Activated CD4-positive, alpha-beta memory T cell treated with anti-CD3 and anti-CD28 coated beads for 36 hours (primary cell): ENCODE measurements around the gene PGP. TPM values are rescaled to one million over a fixed set of nuclear protein-coding genes. Genes with fewer than 3 reads are reported as not detected.

Experiments used
- CTCF ChIA-PET: fragments of 350-600 bp; sonication (Branson Sonifier 250); formaldehyde crosslinking; loops from one replicate; lab custom pipeline; 2021; ENCODE audit warnings: antibody characterized with exemption, inconsistent platforms; lab: Charles Lee
- POLR2A ChIA-PET: fragments of 350-600 bp; sonication (Branson Sonifier 250); formaldehyde crosslinking; loops from one replicate; lab custom pipeline; 2021; ENCODE audit warnings: antibody characterized with exemption; lab: Charles Lee
- DNase-seq: peaks from one replicate; pipeline ENCODE4 v3.0.0-alpha.2; 2020
- H3K27ac Mint-ChIP-seq: one replicate; pipeline ENCODE4 v1.8.0; 2021; ENCODE audit warnings: mixed read lengths
- H3K27me3 Mint-ChIP-seq: one replicate; pipeline ENCODE4 v1.8.0; 2021; ENCODE audit warnings: mixed read lengths
- H3K36me3 Mint-ChIP-seq: one replicate; pipeline ENCODE4 v1.8.0; 2021; ENCODE audit warnings: mixed read lengths
- H3K4me1 Mint-ChIP-seq: one replicate; pipeline ENCODE4 v1.8.0; 2021; ENCODE audit warnings: low read depth, mixed read lengths
- H3K4me3 Mint-ChIP-seq: one replicate; pipeline ENCODE4 v1.8.0; 2021; ENCODE audit warnings: mild to moderate bottlenecking, mixed read lengths
- H3K9me3 Mint-ChIP-seq: one replicate; pipeline ENCODE4 v1.8.0; 2021; ENCODE audit warnings: mixed read lengths
- intact Hi-C: fragments of 100-400 bp; cut with micrococcal nuclease; formaldehyde crosslinking; loops from one replicate; pipeline ENCODE4 v1.15.1; 2023
- total RNA-seq, 2 experiments: library from RNA; stranded (reverse); gene quantifications; one replicate each; pipeline ENCODE4 v1.2.3, GENCODE V29; 2021

Gene PGP
- total RNA-seq, 2 experiments from 2014 or later, result 19.3 to 19.5 TPM

DNA sequence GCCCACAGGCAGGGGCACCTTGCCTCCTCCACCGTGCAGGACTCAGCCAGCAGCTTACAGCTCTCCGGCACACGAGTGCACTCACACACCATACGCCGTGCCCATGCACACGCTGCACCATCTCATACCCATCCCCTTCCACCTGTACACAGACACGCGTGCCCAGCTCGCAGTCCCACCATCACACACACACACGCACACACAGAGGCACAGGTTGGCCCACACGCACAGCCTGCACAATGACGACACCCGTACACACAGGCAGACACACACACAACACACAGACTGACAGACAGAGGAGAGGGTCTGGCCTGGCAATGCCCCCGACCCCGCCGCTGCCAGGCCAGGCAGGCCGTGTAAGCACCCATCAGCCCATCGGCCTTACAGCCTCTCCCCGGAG, 30.3 kb downstream of the PGP start:
- Mint-ChIP-seq H3K4me1 (no peaks in the 10 kb centered on the region), H3K27ac (no peak overlapping the region), H3K4me3 (no peak overlapping the region), H3K9me3 (no peaks in the 10 kb centered on the region), H3K27me3 (no peaks in the 10 kb centered on the region), H3K36me3 (no peaks in the 10 kb centered on the region)
- ChIA-PET POLR2A (no interaction called here), CTCF (no interaction called here)
- intact Hi-C loops, result no loop called here
- DNase-seq, result no peak

DNA sequence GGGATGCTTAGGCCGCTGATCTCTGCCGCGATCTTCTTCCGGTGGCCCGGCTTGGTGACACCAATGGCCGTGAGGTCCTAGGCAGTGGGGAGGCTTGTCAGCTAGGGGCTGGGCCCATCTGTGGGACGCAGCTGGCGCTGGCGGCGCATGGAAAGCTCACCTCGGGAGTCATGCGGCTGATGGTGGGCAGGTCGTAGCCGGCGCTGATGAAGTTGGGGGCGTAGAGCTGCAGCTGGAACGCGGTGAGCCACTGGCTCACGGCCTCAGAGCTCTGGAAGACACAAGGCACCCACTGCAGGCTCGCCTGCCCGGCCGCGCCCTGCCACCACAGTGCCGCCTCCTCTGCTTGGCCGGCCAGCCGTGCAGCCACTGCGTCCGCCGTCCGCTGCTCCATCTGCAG, 31.0 kb downstream of the PGP start:
- Mint-ChIP-seq H3K9me3 (no peaks in the 10 kb centered on the region), H3K4me1 (no peaks in the 10 kb centered on the region), H3K36me3 (no peaks in the 10 kb centered on the region), H3K27me3 (no peaks in the 10 kb centered on the region), H3K27ac (no peak overlapping the region), H3K4me3 (no peak overlapping the region)
- ChIA-PET POLR2A (no interaction called here), CTCF (no interaction called here)
- no peak for DNase-seq
- intact Hi-C loops, result no loop called here

DNA sequence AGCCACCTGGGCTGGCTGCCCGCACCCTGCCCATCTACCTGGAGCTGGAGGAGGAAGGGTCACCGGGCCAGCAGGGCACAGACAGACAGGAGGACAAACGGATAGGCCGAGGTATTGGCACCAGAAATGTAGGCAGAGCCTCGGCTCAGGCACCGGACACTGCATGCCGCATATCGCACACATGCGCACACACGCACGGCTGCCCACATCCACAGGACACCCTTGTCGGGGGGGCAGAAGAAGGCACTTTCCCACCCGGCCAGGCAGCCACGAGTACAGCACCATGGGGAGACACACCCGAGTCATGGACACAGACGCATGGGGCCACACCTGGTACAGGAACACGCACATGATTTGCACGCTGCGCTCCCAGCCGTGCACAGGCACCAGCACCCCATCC, 32.7 kb downstream of the PGP start:
- DNase-seq, result no peak
- Mint-ChIP-seq H3K4me3 (no peak overlapping the region), H3K4me1 (no peaks in the 10 kb centered on the region), H3K36me3 (peaks cover 3% of the 10 kb centered on the region), H3K27me3 (no peaks in the 10 kb centered on the region), H3K27ac (no peak overlapping the region), H3K9me3 (no peaks in the 10 kb centered on the region)
- POLR2A ChIA-PET, result no interaction called here
- CTCF ChIA-PET, result no interaction called here
- intact Hi-C loops, result no loop called here

DNA sequence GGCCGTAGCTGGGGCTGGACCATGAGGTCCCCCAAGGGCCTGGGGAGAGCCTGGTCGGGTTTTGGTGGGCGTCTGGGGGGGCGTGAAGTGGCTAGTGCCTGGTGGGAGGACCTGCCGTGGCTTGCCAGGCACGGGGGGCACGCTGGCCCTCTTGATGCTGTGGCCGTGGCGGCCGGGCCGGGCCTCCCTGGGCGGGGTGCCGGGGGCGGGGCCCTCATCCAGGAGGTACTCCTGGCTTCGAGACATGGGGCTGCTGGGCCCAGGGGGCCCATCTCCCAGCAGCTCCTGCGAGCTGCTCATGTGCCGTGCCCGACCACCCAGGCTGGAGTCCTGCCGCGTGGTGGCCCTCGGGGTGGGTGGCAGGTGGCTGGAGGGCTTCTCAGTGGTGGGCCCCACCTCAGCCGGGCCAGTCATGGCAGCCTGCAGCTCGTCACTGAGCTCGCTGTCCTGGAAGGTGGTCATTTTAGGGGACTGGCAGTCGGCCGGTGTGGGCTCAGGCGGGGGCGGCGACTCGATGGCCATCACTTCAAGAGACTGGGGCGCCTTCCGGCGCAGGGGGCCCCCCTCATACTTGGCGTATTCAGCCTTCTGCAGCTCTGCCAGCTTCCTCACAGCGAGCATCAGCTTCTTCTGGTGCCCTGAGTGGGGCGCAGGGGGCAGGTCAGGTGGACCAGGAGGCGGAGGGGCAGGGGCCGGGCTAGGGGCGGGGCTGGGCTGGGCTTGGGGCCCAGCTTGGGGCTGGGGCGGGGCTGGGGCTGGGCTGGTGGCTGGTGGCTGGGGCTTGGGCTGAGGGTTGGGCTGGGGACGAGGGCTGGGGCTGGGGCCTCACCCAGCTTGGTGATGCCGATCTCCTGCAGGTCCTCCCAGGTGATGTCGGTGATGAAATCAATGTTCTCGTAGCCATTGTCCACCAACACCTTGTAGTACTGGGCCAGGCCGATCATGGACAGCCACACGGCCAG, 33.4 kb downstream of the PGP start:
- no peaks in the 10 kb centered on the region for H3K27me3 Mint-ChIP-seq
- no peak overlapping the region for H3K4me3 Mint-ChIP-seq
- no peak for DNase-seq
- no peaks in the 10 kb centered on the region for H3K9me3 Mint-ChIP-seq
- H3K4me1 Mint-ChIP-seq, result no peaks in the 10 kb centered on the region
- peaks cover 4% of the 10 kb centered on the region for H3K36me3 Mint-ChIP-seq
- ChIA-PET CTCF (no interaction called here), POLR2A (no interaction called here)
- intact Hi-C loops, result no loop called here
- H3K27ac Mint-ChIP-seq, result no peak overlapping the region

DNA sequence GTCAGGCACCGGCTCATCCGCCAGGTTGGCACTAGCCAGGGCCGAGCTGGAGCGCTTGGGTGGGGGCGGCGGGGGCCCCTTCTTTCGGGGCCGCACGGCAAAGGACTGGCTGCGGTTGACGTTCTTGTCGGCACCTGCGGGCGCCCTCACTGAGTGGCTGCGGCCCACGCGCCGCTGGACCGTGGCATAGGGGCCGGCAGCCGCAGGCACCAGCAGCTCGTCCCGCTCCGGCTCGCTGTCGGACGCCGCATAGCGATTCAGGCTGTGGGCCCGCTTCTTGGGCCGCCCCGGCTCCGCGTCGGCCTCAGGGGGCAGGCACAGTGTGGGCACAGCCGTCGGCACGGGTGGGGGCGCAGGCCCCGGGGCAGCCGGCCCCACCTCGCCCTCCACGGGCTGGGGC, 34.2 kb downstream of the PGP start:
- POLR2A ChIA-PET, result no interaction called here
- no peak overlapping the region for H3K4me3 Mint-ChIP-seq
- no peaks in the 10 kb centered on the region for H3K27me3 Mint-ChIP-seq
- DNase-seq, result no peak
- no peaks in the 10 kb centered on the region for H3K4me1 Mint-ChIP-seq
- CTCF ChIA-PET, result no interaction called here
- no peak overlapping the region for H3K27ac Mint-ChIP-seq
- intact Hi-C loops, result no loop called here
- H3K36me3 Mint-ChIP-seq, result peaks cover 9% of the 10 kb centered on the region
- H3K9me3 Mint-ChIP-seq, result no peaks in the 10 kb centered on the region

DNA sequence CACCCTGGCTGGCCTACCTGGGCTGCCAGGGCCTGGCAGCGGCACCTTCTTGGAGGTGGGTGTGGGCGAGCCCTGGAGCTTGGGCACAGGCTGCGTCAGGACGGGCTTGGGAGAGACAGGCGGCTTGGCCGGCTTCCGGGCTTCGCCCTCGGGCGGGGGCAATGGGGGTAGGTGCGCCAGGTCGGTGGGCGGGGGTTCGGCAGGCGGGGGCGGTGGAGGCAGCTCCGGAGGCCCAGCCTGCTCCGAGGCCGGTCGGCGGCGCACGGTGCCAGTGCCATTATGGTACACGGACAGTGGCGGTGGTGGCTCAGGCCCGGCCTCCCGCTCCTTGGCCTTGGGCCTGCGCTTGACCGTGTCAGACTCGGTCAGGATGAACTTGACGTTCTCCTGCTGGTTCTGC, 35.1 kb downstream of the PGP start:
- Mint-ChIP-seq H3K4me3 (no peak overlapping the region), H3K27me3 (no peaks in the 10 kb centered on the region), H3K27ac (no peak overlapping the region), H3K4me1 (no peaks in the 10 kb centered on the region), H3K36me3 (peaks cover 9% of the 10 kb centered on the region), H3K9me3 (no peaks in the 10 kb centered on the region)
- intact Hi-C loops, result no loop called here
- CTCF ChIA-PET, result no interaction called here
- POLR2A ChIA-PET, result no interaction called here
- DNase-seq, result no peak

DNA sequence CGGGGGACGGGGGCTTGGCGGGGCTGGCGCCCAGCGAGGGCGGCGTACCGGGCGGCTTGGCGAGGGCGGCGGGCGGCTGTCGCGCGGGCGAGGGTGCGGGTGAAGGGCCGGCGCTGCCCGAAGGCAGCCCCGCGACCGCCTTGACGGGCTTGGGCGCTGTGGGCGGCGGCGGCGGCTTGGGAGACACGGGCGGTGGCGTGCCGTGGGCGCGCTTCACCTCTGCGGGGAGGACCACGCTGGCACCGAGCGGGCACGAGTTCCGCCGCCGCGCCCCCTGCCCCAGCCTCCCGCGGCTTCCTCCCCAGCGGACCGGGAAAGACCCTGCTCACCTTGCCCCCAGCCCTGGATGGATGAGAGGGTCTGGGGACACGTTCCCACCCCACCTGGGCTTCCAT, 35.5 kb downstream of the PGP start:
- no peak overlapping the region for H3K4me3 Mint-ChIP-seq
- peaks cover 10% of the 10 kb centered on the region for H3K36me3 Mint-ChIP-seq
- H3K4me1 Mint-ChIP-seq, result no peaks in the 10 kb centered on the region
- ChIA-PET POLR2A (no interaction called here), CTCF (no interaction called here)
- H3K27ac Mint-ChIP-seq, result no peak overlapping the region
- DNase-seq, result no peak
- intact Hi-C loops, result no loop called here
- no peaks in the 10 kb centered on the region for H3K27me3 Mint-ChIP-seq
- no peaks in the 10 kb centered on the region for H3K9me3 Mint-ChIP-seq

DNA sequence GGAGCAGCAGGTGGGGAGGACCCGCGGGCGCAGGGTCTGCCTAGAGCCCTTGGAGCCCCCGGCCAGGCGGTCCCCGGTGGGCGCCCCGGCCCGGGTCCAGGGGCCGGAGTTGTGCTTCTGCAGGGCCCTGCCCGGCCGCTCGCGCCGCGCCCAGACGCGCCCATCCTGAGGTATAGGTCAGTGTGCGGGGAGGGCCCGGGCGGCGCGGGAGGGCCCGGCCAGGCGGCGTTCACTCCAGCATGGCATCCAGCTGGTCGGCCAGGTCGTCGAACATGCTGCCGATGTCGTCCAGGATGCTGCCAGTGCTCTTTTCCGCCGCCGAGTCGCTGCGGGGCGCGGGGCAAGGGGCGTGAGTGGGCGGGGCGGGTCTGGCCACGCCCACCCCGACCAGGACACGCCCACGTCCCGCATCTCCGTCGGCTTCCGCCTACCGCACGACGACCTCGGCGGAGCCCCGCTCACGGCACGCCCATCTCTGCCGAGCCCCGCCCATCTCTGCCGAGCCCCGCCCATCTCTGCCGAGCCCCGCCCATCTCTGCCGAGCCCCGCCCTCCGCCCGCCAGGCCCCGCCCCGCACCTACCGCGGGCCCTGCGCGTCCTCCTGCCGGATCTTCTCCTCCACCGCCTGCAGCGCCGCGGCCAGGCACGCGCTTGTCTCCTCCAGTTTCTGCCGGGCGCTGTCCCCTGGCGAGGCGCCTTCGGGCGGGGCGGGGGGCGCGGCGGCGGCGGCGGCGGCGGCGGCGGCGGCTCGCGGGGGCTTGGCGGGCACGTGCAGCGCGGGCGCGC, 36.1 kb downstream of the PGP start:
- no peak overlapping the region for H3K27ac Mint-ChIP-seq
- ChIA-PET POLR2A (no interaction called here), CTCF (no interaction called here)
- H3K9me3 Mint-ChIP-seq, result no peaks in the 10 kb centered on the region
- intact Hi-C loops, result no loop called here
- H3K27me3 Mint-ChIP-seq, result no peaks in the 10 kb centered on the region
- H3K4me3 Mint-ChIP-seq, result no peak overlapping the region
- H3K36me3 Mint-ChIP-seq, result peaks cover 14% of the 10 kb centered on the region
- H3K4me1 Mint-ChIP-seq, result no peaks in the 10 kb centered on the region
- DNase-seq, result peak; percentile 52

DNA sequence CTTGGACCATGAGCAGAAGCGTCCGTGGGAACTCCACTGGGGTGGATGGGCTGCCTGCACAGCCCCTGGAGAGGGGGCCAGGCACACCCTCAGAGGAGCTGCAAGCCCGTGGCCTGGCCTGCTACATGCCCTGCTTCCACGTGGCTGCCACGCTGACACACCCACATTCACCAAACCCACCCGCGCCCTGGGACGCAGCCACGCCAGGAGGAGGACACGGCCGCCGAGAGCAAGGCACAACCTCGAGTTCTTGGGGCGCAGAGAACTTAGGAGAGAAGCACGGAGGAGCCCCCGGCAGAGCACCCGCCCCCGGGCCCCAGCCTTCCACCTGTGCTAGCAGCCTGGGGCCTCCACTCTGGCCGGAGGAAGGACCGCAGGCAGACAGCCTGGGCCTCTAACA, 37.1 kb downstream of the PGP start:
- Mint-ChIP-seq H3K27me3 (no peaks in the 10 kb centered on the region), H3K4me3 (no peak overlapping the region), H3K27ac (no peak overlapping the region), H3K36me3 (peaks cover 15% of the 10 kb centered on the region), H3K4me1 (no peaks in the 10 kb centered on the region), H3K9me3 (no peaks in the 10 kb centered on the region)
- ChIA-PET POLR2A (no interaction called here), CTCF (no interaction called here)
- intact Hi-C loops, result no loop called here
- DNase-seq, result no peak

DNA sequence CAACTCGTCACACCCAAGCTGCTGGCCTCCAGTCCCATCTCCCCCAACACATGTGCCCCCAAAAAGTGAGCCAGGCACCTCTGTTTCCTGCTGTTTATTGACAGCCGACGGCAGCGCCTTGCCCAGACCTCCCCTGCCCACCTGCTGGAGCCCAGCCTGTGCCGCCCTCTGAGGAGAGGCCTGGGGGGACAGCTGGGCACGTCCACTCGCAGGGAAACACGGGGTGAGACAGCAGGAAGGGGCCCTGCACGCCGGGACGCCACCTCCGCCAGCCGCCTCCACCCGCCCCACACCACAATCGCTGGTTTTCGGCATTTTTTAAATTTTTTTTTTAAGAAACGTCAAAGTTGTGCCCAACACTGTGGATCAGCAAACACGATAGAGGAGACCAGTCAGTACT, 37.5 kb downstream of the PGP start:
- CTCF ChIA-PET, result no interaction called here
- no peak overlapping the region for H3K4me3 Mint-ChIP-seq
- POLR2A ChIA-PET, result no interaction called here
- no peaks in the 10 kb centered on the region for H3K27me3 Mint-ChIP-seq
- H3K36me3 Mint-ChIP-seq, result peaks cover 15% of the 10 kb centered on the region
- no peak overlapping the region for H3K27ac Mint-ChIP-seq
- H3K4me1 Mint-ChIP-seq, result no peaks in the 10 kb centered on the region
- DNase-seq, result no peak
- intact Hi-C loops, result no loop called here
- no peaks in the 10 kb centered on the region for H3K9me3 Mint-ChIP-seq

DNA sequence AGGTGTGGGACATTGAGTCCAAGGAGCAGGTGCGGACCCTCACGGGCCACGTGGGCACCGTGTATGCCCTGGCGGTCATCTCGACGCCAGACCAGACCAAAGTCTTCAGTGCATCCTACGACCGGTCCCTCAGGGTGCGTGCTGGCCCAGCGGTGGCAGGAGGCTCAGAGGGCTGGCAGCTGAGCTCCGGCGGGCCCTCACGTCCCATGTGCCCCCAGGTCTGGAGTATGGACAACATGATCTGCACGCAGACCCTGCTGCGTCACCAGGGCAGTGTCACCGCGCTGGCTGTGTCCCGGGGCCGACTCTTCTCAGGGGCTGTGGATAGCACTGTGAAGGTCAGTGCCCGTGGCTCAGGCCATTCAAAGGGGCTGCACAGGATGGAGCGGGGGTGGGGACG, 38.6 kb downstream of the PGP start:
- Mint-ChIP-seq H3K9me3 (no peaks in the 10 kb centered on the region), H3K27ac (no peak overlapping the region), H3K36me3 (peaks cover 15% of the 10 kb centered on the region), H3K4me3 (no peak overlapping the region), H3K27me3 (no peaks in the 10 kb centered on the region), H3K4me1 (no peaks in the 10 kb centered on the region)
- ChIA-PET POLR2A (no interaction called here), CTCF (no interaction called here)
- DNase-seq, result no peak
- intact Hi-C loops, result no loop called here

DNA sequence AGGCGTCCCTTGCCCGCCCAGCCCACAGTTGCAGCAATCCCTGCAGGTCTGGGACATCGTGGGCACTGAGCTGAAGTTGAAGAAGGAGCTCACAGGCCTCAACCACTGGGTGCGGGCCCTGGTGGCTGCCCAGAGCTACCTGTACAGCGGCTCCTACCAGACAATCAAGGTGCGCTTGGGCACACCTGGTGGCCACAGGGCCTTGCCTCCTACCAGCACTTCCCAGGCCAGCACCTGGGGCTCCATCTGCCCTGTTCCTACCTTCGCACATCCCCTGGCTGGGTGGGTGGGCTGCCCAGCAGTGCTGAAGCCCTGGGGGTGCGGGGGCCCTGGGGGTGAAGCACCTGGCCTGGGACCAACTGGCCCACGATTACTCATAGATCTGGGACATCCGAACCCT, 39.2 kb downstream of the PGP start:
- POLR2A ChIA-PET, result no interaction called here
- Mint-ChIP-seq H3K4me1 (no peaks in the 10 kb centered on the region), H3K27me3 (no peaks in the 10 kb centered on the region)

More for the DNA sequence above, 39.2 kb downstream of the PGP start:
- no peaks in the 10 kb centered on the region for H3K9me3 Mint-ChIP-seq
- DNase-seq, result no peak
- CTCF ChIA-PET, result no interaction called here
- intact Hi-C loops, result no loop called here
- peaks cover 15% of the 10 kb centered on the region for H3K36me3 Mint-ChIP-seq
- no peak overlapping the region for H3K27ac Mint-ChIP-seq
- no peak overlapping the region for H3K4me3 Mint-ChIP-seq
